AG09309 (cell line): ENCODE data around the gene ATG5.

ENCODE experiments used
- DNase-seq: peaks from one replicate; pipeline ENCODE4 v3.0.0-alpha.2; 2010; ENCODE audit warnings: low read depth
- H3K4me3 ChIP-seq: 2 replicates; pipeline ENCODE4 v1.5.1; 2011; ENCODE audit warnings: mild to moderate bottlenecking, low read depth, low read length, moderate library complexity; ENCODE audit not compliant: control insufficient read depth
- TF ChIP-seq, protein P1 (sequence below): IDR thresholded peaks from 2 replicates; pipeline ENCODE4 v1.5.1; 2011; ENCODE audit warnings: mild to moderate bottlenecking, low read depth, low read length, inconsistent platforms; ENCODE audit not compliant: insufficient read depth, control insufficient read depth; ENCODE audit errors: missing control alignments

The ATG5 gene

GRCh38 chr6:106161311-106161874 is 164.2 kb downstream of the ATG5 start:
- H3K4me3 ChIP-seq: no peak overlapping the region
- no peak for DNase-seq
- TF ChIP-seq, protein P1, sequence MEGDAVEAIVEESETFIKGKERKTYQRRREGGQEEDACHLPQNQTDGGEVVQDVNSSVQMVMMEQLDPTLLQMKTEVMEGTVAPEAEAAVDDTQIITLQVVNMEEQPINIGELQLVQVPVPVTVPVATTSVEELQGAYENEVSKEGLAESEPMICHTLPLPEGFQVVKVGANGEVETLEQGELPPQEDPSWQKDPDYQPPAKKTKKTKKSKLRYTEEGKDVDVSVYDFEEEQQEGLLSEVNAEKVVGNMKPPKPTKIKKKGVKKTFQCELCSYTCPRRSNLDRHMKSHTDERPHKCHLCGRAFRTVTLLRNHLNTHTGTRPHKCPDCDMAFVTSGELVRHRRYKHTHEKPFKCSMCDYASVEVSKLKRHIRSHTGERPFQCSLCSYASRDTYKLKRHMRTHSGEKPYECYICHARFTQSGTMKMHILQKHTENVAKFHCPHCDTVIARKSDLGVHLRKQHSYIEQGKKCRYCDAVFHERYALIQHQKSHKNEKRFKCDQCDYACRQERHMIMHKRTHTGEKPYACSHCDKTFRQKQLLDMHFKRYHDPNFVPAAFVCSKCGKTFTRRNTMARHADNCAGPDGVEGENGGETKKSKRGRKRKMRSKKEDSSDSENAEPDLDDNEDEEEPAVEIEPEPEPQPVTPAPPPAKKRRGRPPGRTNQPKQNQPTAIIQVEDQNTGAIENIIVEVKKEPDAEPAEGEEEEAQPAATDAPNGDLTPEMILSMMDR: no peak

DNA sequence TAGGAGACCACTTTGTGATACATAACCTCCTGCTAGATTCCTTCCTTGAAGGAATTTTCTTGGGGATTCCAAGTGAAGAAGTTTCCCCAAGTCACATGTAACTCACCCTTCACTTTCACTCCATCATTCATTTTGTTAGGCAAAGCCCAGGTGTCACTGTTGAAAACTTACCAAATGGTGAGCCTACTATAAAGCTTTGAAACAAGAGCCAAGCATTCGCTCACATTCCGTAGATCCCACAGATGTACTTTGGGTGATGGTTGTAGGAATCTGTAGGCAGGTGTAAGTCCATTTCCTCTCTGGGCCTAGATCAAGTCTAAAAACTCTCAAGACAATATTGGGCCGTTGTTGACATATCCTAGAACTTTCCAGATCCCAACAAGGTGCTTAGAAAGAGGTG is 165.4 kb downstream of the ATG5 start:
- DNase-seq: no peak
- H3K4me3 ChIP-seq: no peak overlapping the region
- TF ChIP-seq, protein P1: no peak

- DNase-seq: peak; percentile 90
- no peak overlapping the region for H3K4me3 ChIP-seq
- TF ChIP-seq, protein P1: no peak
Measured at GRCh38 chr6:106159531-106159940, 166.0 kb downstream of the ATG5 start.

GRCh38 chr6:106158816-106159215 is 166.7 kb downstream of the ATG5 start:
- TF ChIP-seq, protein P1: no peak
- no peak overlapping the region for H3K4me3 ChIP-seq
- DNase-seq: no peak

- H3K4me3 ChIP-seq: no peak overlapping the region
- TF ChIP-seq, protein P1: no peak
- no peak for DNase-seq
Measured at GRCh38 chr6:106156863-106157262, 168.7 kb downstream of the ATG5 start.

DNA sequence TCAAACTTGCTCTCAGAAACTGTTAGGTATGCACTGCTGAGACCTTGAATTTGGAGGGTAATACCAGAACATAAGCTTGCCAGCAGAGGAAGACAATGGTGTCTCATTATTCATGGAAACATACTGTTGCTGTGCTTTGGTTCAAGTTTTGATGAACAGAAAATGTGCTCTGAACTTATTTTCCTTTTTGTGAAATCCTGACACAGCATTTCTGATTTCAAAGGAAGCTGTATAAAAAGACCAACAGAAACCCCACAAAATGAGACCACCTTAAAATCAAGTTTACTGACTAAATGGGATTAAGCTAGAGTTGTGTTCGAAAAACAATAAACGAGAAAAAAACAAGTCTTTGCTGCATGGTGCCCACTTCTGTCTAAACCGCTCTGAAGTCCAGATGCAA is 169.1 kb downstream of the ATG5 start:
- DNase-seq: no peak
- TF ChIP-seq, protein P1: no peak
- H3K4me3 ChIP-seq: no peak overlapping the region
